T-cell (primary cell): ENCODE results near the gene PRDM7. TPM values are rescaled to one million over a fixed set of nuclear protein-coding genes. Genes with fewer than 3 reads are reported as not detected.

Experiments used
- ATAC-seq, 4 experiments: fragments of 200-7000 bp in 3 of 4; fragments of 150-1000 bp in 1 of 4; cut with Tn5 transposase; replicated peaks in 1 of 4; 1 replicate in 3 of 4; 2 replicates in 1 of 4; pipeline ENCODE4 v1.10.0; 2021; ENCODE audit warnings: moderate library complexity in 3 of 4, mild to moderate bottlenecking in 2 of 4, moderate number of reproducible peaks in 1 of 4
- CTCF ChIA-PET, 2 donors: fragments of 300-600 bp; sonication (Branson Sonifier 250); formaldehyde crosslinking; loops; one replicate each; lab custom pipeline; 2022; ENCODE audit warnings: antibody characterized with exemption in 2 of 2; lab: Charles Lee
- POLR2A ChIA-PET, 2 donors: fragments of 300-600 bp; sonication (Branson Sonifier 250); formaldehyde crosslinking; loops; one replicate each; lab custom pipeline; 2022; ENCODE audit warnings: antibody characterized with exemption in 2 of 2; lab: Charles Lee
- DNase-seq, 35 experiments: peaks; one replicate each; pipeline versions ENCODE4 v3.0.0 to v3.0.0-alpha.2; 2013 to 2023
- H3K27ac ChIP-seq: one replicate; pipeline ENCODE4 v1.5.1; 2013; ENCODE audit warnings: low read length
- H3K27me3 ChIP-seq, 2 experiments: replicated peaks in 1 of 2; 1 replicate in 1 of 2; 2 replicates in 1 of 2; pipeline versions ENCODE4 v1.6.1 to v1.7.0; 2013; ENCODE audit warnings: low read length in 1 of 2, mixed read lengths in 1 of 2; ENCODE audit not compliant: control insufficient read depth in 2 of 2, insufficient read depth in 2 of 2; ENCODE audit errors: extremely low read depth in 1 of 2
- H3K36me3 ChIP-seq, 2 donors: 1 replicate in 1 of 2; 2 replicates in 1 of 2; pipeline versions ENCODE4 v1.6.1 to v1.7.0; 2013; ENCODE audit warnings: low read length in 1 of 2; ENCODE audit not compliant: control insufficient read depth in 2 of 2, insufficient read depth in 1 of 2; ENCODE audit errors: extremely low read depth in 1 of 2
- H3K4me1 ChIP-seq, 2 experiments: 1 replicate in 1 of 2; 2 replicates in 1 of 2; pipeline versions ENCODE4 v1.6.1 to v1.7.0; 2013; ENCODE audit warnings: low read length in 2 of 2, mixed read lengths in 1 of 2; ENCODE audit not compliant: insufficient read depth in 2 of 2, control insufficient read depth in 1 of 2; ENCODE audit errors: extremely low read depth in 1 of 2
- H3K4me3 ChIP-seq, 2 donors: 1 replicate in 1 of 2; 2 replicates in 1 of 2; pipeline versions ENCODE4 v1.5.1 to v1.7.0; 2013; ENCODE audit warnings: mild to moderate bottlenecking in 2 of 2, low read length in 1 of 2, moderate library complexity in 1 of 2; ENCODE audit not compliant: control insufficient read depth in 1 of 2; ENCODE audit errors: extremely low read depth in 1 of 2
- H3K9me3 ChIP-seq: 2 replicates; pipeline ENCODE4 v1.7.0; 2013
- H3K27ac Mint-ChIP-seq, 2 donors: one replicate each; pipeline ENCODE4 v1.8.0; 2020 to 2021; ENCODE audit warnings: mild to moderate bottlenecking in 2 of 2, mixed read lengths in 2 of 2
- H3K27me3 Mint-ChIP-seq, 2 donors: one replicate each; pipeline ENCODE4 v1.8.0; 2021 to 2022; ENCODE audit warnings: mixed read lengths in 2 of 2
- H3K36me3 Mint-ChIP-seq: one replicate; pipeline ENCODE4 v1.8.0; 2021; ENCODE audit warnings: mixed read lengths
- H3K4me1 Mint-ChIP-seq, 3 donors: one replicate each; pipeline ENCODE4 v1.8.0; 2020 to 2022; ENCODE audit warnings: mixed read lengths in 3 of 3, mild to moderate bottlenecking in 1 of 3
- H3K4me3 Mint-ChIP-seq, 3 donors: one replicate each; pipeline ENCODE4 v1.8.0; 2020 to 2022; ENCODE audit warnings: mild to moderate bottlenecking in 3 of 3, mixed read lengths in 3 of 3, moderate library complexity in 3 of 3
- H3K9me3 Mint-ChIP-seq, 3 donors: one replicate each; pipeline ENCODE4 v1.8.0; 2020 to 2022; ENCODE audit warnings: mixed read lengths in 3 of 3
- WGBS: methylation state at CpG from one replicate; pipeline ENCODE4 v1.1.5; 2013; ENCODE audit warnings: missing lambda C conversion rate; ENCODE audit not compliant: insufficient coverage; 5-methylcytosine and 5-hydroxymethylcytosine counted together
- total RNA-seq, 35 experiments: library from RNA in 6 of 35; stranded (reverse) in 6 of 35; fragments of 120-200 nt in 1 of 35; gene quantifications; one replicate each; pipeline versions ENCODE4 v1.2.1 to v1.2.4 and lab custom pipeline; 2013 to 2026

PRDM7 gene
- total RNA-seq, 5 donors from 2014 or later (not counting 1 experiment from before 2014, with no cell fraction given): not detected

DNA sequence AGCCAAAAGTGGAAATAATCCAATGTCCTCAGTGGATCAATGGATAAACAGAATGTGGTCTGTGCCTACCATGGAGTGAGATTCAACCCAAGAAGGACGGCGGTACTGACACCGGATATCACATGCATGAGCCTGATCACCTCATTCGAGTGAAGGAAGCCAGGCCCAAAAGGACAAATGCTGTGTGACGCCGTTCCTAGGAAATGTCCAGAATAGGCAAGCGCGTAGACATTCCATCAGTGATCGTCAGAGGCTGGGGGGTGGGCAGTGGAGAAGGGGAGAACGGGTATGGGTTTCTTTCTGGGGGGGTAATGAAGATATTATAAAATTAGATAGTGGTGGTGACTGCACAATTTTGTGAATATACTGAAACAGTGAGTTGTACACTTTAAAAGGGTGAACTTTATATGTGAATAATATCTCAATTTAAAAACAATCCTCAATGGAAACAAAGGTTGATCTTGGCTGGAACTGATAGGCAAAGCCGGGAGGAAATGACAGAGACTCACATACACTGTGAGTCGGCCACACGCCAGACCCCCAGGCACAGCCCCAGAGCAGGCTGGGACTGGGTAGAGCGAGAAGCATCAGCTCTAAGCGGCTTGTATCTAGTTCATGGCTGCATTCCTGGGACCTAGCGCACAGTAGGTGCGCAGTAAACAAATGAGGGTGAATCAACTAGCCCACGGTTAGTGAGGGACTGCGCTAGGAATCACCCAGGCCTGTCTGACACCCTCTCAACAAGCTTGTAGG, 61.4 kb downstream of the PRDM7 start:
- no peak overlapping the region for H3K27ac Mint-ChIP-seq
- ChIA-PET POLR2A (interaction anchor here in 1 of 2 donors (1.0 kb wide), 1 partner anchor 11 kb away, joined by 3 read pairs; no protein-coding TSS in a partner anchor), CTCF (no interaction called here)
- Histone ChIP-seq H3K9me3 (no peaks in the 10 kb centered on the region), H3K27me3 (peaks cover 3 to 55% of the 10 kb centered on the region in 2 experiments), H3K4me3 (no peak overlapping the region), H3K4me1 (peaks cover 2 to 24% of the 10 kb centered on the region in 2 experiments), H3K27ac (no peak overlapping the region), H3K36me3 (no peaks in the 10 kb centered on the region)
- ATAC-seq (no peak), DNase-seq (no peak)
- no peak overlapping the region for H3K4me3 Mint-ChIP-seq
- H3K36me3 Mint-ChIP-seq: no peaks in the 10 kb centered on the region
- 97% methylated on average over 17 of the region's 19 CpGs for WGBS
- H3K9me3 Mint-ChIP-seq: no peaks in the 10 kb centered on the region
- peaks cover 0 to 7% of the 10 kb centered on the region in 2 donors for H3K27me3 Mint-ChIP-seq
- peaks cover 5 to 13% (median 7%) of the 10 kb centered on the region in 3 donors for H3K4me1 Mint-ChIP-seq

GRCh38 chr16:90012991-90013745, 64.0 kb downstream of the PRDM7 start:
- Mint-ChIP-seq H3K9me3 (no peaks in the 10 kb centered on the region), H3K4me3 (no peak overlapping the region), H3K4me1 (peaks cover 16 to 26% (median 23%) of the 10 kb centered on the region in 3 donors), H3K27ac (no peak overlapping the region), H3K27me3 (no peaks in the 10 kb centered on the region), H3K36me3 (no peaks in the 10 kb centered on the region)
- CTCF ChIA-PET: no interaction called here
- H3K4me1 ChIP-seq: peaks cover 9 to 29% of the 10 kb centered on the region in 2 experiments
- POLR2A ChIA-PET: no interaction called here
- 60% methylated on average over 6 of the region's 13 CpGs for WGBS
- no peak for ATAC-seq
- peaks cover 1 to 41% of the 10 kb centered on the region in 2 experiments for H3K27me3 ChIP-seq
- H3K9me3 ChIP-seq: no peaks in the 10 kb centered on the region
- no peaks in the 10 kb centered on the region for H3K36me3 ChIP-seq
- H3K4me3 ChIP-seq: no peak overlapping the region
- peak overlapping the region; percentile 34 for H3K27ac ChIP-seq
- peak in 1 of 35 experiments; percentile 24 for DNase-seq

DNA sequence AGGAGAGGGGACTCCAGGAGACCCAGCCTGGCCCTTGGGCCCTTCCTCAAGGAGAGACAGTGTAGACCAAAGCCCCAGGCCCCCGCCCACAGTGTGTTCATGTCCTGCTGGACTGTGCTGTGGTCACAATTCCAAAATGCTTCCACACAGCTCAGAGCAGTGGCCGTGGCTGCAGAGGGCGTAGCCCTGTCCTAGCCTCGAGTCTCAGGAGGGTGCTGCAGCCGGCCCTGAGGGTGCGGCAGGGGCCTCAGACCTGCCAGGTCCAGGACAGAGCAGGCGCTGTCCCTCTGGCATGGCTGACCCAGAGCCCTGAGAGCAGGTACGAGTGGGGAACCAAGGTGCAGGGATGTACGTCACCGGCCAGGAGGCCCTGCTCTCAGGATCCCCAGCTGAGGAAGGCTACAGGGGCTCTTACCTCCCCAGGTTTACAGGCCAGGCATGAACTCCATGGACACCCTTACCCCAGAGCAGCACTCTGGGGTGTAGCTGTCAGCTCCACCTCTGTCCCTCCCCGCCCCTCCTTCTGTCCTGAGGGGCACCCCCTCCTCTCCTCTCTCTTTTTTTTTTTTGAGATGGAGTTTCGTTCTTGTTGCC, 65.1 kb downstream of the PRDM7 start:
- Histone ChIP-seq H3K27ac (no peak overlapping the region), H3K4me3 (no peak overlapping the region), H3K4me1 (peaks cover 9 to 32% of the 10 kb centered on the region in 2 experiments), H3K9me3 (no peaks in the 10 kb centered on the region), H3K27me3 (peaks cover 0 to 34% of the 10 kb centered on the region in 2 experiments), H3K36me3 (no peaks in the 10 kb centered on the region)
- Mint-ChIP-seq H3K9me3 (no peaks in the 10 kb centered on the region), H3K4me1 (peaks cover 18 to 30% (median 23%) of the 10 kb centered on the region in 3 donors), H3K36me3 (no peaks in the 10 kb centered on the region), H3K4me3 (no peak overlapping the region), H3K27ac (no peak overlapping the region), H3K27me3 (no peaks in the 10 kb centered on the region)
- DNase-seq: no peak
- ChIA-PET POLR2A (interaction anchor here in 1 of 2 donors (0.5 kb wide), 1 partner anchor 1197 kb away, joined by 5 read pairs; no protein-coding TSS in a partner anchor), CTCF (no interaction called here)
- WGBS: 97% methylated on average over 10 of the region's 12 CpGs
- ATAC-seq: no peak

- DNase-seq (no peak), ATAC-seq (no peak)
- H3K4me3 ChIP-seq: no peak overlapping the region
- 91% methylated on average over 11 of the region's 11 CpGs for WGBS
- Mint-ChIP-seq H3K27me3 (no peaks in the 10 kb centered on the region), H3K9me3 (no peaks in the 10 kb centered on the region), H3K36me3 (no peaks in the 10 kb centered on the region), H3K4me1 (peaks cover 18 to 30% (median 23%) of the 10 kb centered on the region in 3 donors), H3K27ac (no peak overlapping the region), H3K4me3 (no peak overlapping the region)
- no peaks in the 10 kb centered on the region for H3K36me3 ChIP-seq
- no peak overlapping the region for H3K27ac ChIP-seq
- peaks cover 0 to 33% of the 10 kb centered on the region in 2 experiments for H3K27me3 ChIP-seq
- ChIA-PET POLR2A (interaction anchor here in 1 of 2 donors (0.5 kb wide), 1 partner anchor 1197 kb away, joined by 5 read pairs; no protein-coding TSS in a partner anchor), CTCF (no interaction called here)
- no peaks in the 10 kb centered on the region for H3K9me3 ChIP-seq
- H3K4me1 ChIP-seq: peaks cover 9 to 32% of the 10 kb centered on the region in 2 experiments
Measured at GRCh38 chr16:90011508-90011819, 65.7 kb downstream of the PRDM7 start.

DNA sequence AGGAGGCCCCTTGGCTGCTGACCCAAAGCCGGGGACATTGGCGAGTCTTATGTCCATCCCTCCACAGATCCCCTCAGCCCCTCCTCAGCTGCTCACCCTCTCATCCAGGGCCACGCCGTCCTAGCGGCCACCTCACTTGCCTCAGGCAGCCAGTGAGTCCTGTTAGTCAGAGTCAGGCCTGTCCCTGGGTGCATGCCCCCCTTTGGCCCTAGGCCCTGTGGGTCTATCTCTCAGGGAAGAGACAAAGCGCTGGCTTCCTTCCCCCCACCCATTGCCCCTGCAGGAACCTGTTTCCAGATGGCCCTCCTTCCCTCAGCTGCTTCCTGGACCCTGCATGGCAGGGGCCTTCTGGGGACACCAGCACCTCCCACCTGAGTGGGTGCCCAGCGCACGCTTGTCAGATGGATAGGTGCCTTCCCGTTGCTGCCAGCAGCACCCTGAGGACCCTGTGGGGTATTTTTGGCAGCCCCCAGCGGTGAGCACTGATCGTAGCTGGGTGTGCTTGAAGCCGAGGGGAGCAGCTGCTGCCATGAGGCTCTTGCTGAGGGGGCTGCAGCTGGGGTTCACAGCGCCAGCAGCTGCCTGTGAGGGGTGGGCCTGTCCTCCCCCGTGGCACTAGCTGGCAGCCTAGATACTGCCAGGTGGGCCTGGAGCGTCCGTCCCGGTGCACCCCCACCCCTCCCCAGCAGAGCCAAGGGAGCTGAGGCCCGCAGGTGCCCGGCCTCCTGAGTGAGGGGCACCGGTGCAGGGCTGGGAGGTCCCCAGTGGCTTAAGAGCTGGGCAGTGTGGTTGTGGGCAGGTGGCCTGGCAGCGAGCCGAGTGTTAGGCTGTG, 66.2 kb downstream of the PRDM7 start:
- H3K9me3 ChIP-seq: no peaks in the 10 kb centered on the region
- peaks cover 0 to 30% of the 10 kb centered on the region in 2 experiments for H3K27me3 ChIP-seq
- 83% methylated on average over 18 of the region's 22 CpGs for WGBS
- H3K4me3 Mint-ChIP-seq: peak overlapping the region in 1 of 3 donors; percentile 92
- H3K27me3 Mint-ChIP-seq: no peaks in the 10 kb centered on the region
- H3K4me1 Mint-ChIP-seq: peaks cover 18 to 30% (median 23%) of the 10 kb centered on the region in 3 donors
- no peak overlapping the region for H3K27ac ChIP-seq
- ChIA-PET CTCF (no interaction called here), POLR2A (interaction anchor here in 1 of 2 donors (0.5 kb wide), 1 partner anchor 1196 kb away, joined by 5 read pairs; no protein-coding TSS in a partner anchor)
- H3K4me3 ChIP-seq: no peak overlapping the region
- DNase-seq: no peak
- no peak overlapping the region for H3K27ac Mint-ChIP-seq
- peaks cover 9 to 32% of the 10 kb centered on the region in 2 experiments for H3K4me1 ChIP-seq
- H3K9me3 Mint-ChIP-seq: no peaks in the 10 kb centered on the region
- no peaks in the 10 kb centered on the region for H3K36me3 Mint-ChIP-seq
- H3K36me3 ChIP-seq: no peaks in the 10 kb centered on the region
- ATAC-seq: no peak
